RWPE1 (cell line): Measurements from ENCODE around the gene LCMT1.

Experiments used
- CTCF ChIA-PET: fragments of 350-600 bp; sonication (Branson Sonifier 250); formaldehyde crosslinking; extraction: SDS; loops from one replicate; lab custom pipeline; 2021; lab: Yijun Ruan, JAX
- POLR2A ChIA-PET: fragments of 400-600 bp; formaldehyde crosslinking; extraction: SDS; loops from one replicate; lab custom pipeline; 2020; ENCODE audit warnings: antibody characterized with exemption; ENCODE audit not compliant: low non-redundant PET; lab: Yijun Ruan, JAX
- DNase-seq: peaks from one replicate; pipeline ENCODE4 v3.0.0; 2012; ENCODE audit warnings: low spot score
- H3K27ac ChIP-seq: fragments of 450-650 bp; 2 replicates; pipeline ENCODE4 v1.5.1; 2017
- TF ChIP-seq, protein P1 (sequence below): fragments of 450-650 bp; conservative IDR thresholded peaks from 2 replicates; pipeline ENCODE4 v1.5.1; 2017; ENCODE audit warnings: low read depth, mild to moderate bottlenecking

LCMT1 gene

DNA sequence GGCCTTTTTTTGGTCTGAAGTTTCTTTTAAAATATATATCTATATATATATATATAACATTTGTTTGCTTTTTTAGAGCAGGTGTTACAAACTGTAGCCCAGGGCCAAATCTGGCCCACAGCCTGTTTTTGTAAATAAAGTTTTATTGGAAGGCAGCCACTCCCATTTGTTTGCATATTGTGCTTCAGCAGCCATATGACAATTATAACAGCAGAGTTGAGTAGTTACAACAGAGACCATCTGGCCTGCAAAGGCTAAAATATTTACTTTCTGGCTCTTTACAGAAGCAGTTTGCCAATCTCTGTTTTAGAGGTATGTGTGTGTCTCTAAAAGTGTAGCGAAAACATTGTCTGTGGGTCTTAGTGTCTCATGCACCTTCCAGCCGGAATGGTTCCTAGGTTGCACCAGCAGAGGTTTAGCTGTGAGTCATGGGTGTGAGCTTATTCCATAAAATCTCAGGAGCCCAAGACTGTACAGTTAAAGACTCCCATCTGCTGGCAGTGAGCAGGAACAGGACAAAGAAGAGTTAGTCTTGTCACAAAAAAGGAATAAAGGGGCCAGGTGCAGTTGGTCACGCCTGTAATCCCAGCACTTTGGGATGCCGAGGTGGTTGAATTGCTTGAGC, 23.8 kb downstream of the LCMT1 start:
- CTCF ChIA-PET = interaction anchor here (0.5 to 0.6 kb wide), 4 partner anchors 22 to 405 kb away, joined by 3 read pairs; no protein-coding TSS in a partner anchor
- TF ChIP-seq, protein P1, sequence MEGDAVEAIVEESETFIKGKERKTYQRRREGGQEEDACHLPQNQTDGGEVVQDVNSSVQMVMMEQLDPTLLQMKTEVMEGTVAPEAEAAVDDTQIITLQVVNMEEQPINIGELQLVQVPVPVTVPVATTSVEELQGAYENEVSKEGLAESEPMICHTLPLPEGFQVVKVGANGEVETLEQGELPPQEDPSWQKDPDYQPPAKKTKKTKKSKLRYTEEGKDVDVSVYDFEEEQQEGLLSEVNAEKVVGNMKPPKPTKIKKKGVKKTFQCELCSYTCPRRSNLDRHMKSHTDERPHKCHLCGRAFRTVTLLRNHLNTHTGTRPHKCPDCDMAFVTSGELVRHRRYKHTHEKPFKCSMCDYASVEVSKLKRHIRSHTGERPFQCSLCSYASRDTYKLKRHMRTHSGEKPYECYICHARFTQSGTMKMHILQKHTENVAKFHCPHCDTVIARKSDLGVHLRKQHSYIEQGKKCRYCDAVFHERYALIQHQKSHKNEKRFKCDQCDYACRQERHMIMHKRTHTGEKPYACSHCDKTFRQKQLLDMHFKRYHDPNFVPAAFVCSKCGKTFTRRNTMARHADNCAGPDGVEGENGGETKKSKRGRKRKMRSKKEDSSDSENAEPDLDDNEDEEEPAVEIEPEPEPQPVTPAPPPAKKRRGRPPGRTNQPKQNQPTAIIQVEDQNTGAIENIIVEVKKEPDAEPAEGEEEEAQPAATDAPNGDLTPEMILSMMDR = no peak
- no peak overlapping the region for H3K27ac ChIP-seq
- DNase-seq = peak; percentile 26
- POLR2A ChIA-PET = no interaction called here

DNA sequence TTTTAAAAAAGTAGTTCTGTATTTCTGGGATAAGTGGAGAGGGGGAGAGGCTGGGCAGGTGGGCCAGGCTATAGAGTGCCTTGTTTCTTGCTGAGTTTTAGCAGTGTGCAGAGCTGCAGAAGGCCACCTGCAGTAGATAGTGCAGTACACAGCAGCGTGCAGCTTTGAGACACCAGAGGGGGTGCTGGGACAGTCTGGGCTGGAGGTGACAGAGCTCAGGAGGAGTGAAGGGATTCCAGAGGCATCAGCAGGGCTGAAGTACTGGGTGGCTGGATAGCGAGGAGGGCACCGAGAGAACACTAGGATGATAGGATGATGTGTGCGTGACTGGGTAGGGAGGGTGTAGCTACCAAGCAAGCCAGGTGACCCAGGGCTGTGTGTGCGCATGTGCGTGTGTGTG, 26.6 kb downstream of the LCMT1 start:
- CTCF ChIA-PET = no interaction called here
- no peak for DNase-seq
- POLR2A ChIA-PET = no interaction called here
- TF ChIP-seq, protein P1 = no peak
- no peak overlapping the region for H3K27ac ChIP-seq

DNA sequence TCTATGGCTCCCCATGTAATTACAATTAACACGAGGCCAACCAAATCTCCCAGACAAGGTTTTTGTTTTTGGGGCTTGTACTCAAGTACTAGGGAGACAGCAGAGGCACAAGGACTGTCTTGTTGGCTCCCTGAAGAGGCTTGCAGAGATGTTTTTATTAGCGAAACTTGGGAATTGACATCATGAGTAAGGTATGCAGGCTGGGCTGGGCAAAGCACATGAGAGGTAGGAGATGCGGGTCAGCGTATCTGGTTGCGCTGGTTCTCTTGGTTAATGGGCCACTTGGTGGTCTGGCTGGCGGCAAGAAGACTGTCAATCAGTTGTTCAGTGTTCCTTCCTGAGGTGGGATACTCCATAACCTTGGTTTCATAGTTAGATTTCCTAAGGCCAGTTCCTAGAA, 28.9 kb downstream of the LCMT1 start:
- POLR2A ChIA-PET = no interaction called here
- TF ChIP-seq, protein P1 = no peak
- DNase-seq = no peak
- CTCF ChIA-PET = no interaction called here
- no peak overlapping the region for H3K27ac ChIP-seq

DNA sequence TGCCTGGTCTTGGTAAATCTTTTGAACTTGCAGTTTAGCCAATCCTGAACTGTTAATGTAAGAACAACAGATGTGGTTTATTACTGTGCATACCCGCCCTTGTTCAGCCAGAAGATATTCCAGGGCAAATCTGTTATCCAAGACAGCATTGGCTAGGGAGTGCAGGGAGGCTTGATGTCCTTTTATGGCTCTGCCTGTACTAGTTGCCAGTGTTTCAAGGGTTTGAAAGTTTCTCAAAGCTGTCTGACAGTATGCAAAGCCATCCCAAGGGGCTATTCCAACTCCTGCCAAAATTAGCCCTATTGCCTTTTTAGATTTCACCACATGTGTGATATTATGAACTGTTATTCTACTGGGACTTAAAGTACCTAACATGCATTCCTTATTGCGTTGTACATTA, 30.1 kb downstream of the LCMT1 start:
- DNase-seq = no peak
- TF ChIP-seq, protein P1 = no peak
- ChIA-PET POLR2A (no interaction called here), CTCF (interaction anchor here (0.7 kb wide), 1 partner anchor 114 kb away, joined by 4 read pairs; no protein-coding TSS in a partner anchor)
- no peak overlapping the region for H3K27ac ChIP-seq

DNA sequence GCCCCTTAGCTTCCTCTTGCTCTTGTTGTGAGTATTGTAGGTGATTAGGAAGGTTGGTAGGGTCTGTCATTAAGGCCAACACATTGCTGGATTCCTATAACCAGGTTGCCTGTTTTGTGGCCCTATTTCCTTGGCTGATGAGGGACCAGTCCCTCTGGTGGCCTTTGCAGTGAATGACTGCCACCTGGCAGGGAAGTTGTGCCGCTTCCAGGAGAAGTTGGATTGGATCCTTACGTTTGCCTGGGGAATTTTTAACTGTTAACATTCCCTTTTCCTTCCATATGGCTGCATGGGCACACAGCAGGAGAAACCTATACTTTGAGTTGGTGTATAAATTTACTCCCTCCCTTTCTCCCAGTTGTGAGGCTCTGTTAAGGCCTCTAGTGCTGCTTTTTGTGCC, 32.4 kb downstream of the LCMT1 start:
- CTCF ChIA-PET = no interaction called here
- H3K27ac ChIP-seq = no peak overlapping the region
- POLR2A ChIA-PET = no interaction called here
- no peak for DNase-seq
- TF ChIP-seq, protein P1 = no peak

DNA sequence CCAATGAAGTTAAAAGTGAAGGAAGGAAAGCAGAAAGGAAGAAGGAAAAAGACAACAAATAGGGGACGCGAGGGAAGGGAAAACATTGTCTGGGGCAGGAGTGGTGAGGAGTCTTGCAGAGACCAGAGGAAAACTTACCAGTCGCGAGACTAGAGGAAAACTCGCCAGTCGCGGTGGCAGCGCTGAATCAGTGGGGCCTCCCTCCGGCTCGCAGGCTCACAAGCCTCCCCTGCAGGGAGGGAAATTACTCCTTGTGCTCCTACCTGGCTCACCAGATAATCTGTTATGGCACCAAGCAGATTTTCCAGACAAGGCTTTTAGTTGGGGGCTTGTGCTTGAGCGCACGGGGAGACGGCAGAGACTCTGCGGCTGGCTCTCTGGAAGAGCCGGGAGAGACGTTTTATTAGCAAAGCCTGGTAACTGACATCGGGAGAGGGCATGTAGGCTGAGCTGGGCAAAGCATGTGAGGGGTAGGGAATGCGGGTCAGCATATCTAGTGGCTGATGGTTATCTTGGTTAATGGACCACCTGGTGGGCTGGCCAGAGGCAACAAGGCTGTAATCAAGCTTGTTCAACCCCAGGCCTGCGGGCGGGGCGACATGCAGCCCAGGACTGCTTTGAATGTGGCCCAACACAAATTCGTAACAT, 37.1 kb downstream of the LCMT1 start:
- TF ChIP-seq, protein P1 = no peak
- POLR2A ChIA-PET = no interaction called here
- no peak overlapping the region for H3K27ac ChIP-seq
- CTCF ChIA-PET = interaction anchor here (0.6 to 0.7 kb wide), 2 partner anchors 11 to 127 kb away, joined by 3 to 5 read pairs; no protein-coding TSS in a partner anchor
- no peak for DNase-seq
